GM10847 (cell line): ENCODE measurements around the gene SMAD9.

Experiments used
- POLR2A ChIP-seq: IDR thresholded peaks from 2 replicates; pipeline ENCODE4 v1.6.1; 2011; ENCODE audit not compliant: insufficient read length; ENCODE audit errors: extremely low read depth

Gene SMAD9

DNA sequence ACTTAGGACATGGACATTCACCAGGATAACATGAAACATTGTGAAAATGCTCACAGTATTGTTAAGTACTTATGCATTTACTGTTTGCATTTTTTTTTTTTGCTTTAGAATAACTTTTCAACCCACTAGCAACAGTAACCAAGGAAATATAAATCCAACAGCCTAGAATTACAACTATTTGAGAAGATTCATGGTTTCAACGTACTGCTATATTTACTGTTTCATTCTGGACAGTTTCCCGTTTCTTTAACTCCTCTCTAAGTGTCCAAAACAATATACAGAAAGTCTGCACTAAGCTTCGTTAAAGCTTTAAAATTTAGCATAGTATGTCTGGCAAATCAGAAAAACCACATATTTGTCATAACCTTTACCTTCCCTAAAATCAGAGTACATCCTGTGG, 2.7 kb downstream of the SMAD9 start:
- TF ChIP-seq POLR2A = no peak

DNA sequence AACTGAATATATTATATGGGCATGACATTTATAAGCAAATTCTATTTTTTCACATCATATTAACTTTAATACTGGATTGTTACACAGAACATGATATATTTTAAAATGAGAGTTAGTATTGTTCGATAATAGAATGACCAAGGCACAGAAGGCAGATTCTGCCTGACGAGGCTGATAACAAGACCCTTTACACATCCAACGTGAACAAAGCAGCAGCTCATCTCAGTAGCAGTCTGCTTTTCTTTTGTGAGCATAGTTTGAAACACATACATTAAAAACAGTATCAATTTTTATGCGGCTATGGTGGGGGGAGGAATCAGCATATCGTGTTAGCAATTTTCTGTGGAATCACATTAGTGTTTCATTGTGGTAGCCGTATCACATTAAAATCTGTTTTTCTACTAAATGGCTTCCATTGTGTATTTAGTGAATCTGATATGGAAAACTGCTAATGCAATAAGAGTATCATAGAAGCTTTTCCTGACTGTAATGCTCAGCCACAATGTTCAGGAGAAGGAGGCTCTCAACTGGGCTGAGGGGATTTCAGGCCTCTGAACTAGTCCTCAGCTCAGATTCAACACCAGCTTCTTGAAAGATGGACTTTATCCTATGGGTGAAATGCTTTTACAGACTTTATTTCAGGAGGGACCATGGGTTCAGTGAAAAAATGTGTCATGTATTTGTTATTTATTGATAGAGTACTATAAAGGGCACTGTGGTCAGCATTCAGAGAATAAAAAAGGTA, 4.0 kb downstream of the SMAD9 start:
- TF ChIP-seq POLR2A = no peak

DNA sequence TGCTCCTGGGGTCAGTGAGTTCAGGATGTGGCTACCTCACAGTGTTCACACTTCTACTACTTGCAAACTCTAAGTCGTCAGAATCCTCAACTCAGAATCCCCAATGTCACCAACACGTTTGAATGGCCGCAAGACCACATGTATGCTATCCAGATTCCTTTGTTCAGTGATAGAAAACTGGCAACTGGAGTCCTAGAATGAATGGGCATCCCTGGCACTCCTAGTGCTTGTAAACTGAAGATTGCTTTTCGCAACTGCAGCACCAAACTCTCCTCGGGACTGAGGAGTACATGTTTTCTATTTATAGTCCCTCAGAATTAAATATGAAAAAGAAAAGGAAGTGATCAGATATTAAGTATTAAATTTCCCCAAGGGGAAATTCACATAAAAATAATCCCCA, 4.9 kb downstream of the SMAD9 start:
- TF ChIP-seq POLR2A = no peak

DNA sequence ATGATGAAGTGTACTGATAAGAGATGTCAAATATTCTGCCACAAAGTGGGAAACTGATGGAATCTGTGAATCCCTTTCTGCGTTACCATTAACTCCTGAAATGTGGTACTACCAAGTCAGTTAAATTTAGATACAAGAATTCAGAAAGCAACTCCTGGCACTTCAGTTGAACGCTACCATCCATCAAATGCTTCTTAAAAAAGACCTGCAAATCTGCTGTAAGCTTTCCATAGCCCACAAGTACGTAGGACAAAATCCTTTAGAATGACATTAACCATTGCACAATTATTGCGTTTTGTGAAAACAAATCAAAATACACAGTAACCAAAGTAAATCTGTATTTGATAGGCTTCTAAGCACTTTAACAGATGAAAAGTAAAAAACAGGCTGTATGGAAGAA, 5.4 kb downstream of the SMAD9 start:
- TF ChIP-seq POLR2A = no peak

DNA sequence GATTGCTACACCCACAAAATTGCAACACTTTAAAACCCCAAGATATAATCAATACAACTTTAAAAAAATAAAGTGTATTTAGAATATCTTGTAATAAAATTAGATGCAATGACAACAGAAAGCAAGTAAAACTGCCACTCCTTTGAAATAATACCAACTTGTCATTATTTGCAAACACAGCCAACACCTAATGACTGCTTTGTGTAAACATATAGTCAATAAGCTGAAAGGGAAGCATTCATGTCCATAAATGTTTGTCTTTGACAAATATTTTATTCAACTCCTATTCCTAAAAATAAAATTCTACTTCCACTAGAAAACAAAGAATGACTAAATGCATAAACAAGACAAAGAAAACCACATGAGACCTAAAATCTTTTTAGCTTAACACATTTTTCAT, 6.6 kb downstream of the SMAD9 start:
- TF ChIP-seq POLR2A = no peak

DNA sequence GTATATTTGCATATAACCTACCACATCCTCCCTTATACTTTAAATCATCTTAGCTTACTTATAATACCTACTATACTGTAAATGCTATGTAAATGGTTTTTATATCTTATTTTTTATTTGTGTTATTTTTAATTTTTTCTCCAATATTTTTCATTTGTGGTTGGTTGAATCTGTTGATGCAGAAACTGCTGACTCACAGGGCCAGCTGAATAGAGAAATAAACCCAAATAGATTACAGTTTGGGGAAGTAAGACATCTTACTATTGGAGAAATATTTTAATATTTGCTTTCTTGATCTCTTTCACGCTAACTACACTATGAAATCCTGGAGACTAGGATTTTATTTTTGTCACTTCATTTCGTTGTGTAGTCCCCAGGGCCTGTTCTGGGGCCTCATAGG, 7.1 kb downstream of the SMAD9 start:
- no peak for TF ChIP-seq POLR2A

DNA sequence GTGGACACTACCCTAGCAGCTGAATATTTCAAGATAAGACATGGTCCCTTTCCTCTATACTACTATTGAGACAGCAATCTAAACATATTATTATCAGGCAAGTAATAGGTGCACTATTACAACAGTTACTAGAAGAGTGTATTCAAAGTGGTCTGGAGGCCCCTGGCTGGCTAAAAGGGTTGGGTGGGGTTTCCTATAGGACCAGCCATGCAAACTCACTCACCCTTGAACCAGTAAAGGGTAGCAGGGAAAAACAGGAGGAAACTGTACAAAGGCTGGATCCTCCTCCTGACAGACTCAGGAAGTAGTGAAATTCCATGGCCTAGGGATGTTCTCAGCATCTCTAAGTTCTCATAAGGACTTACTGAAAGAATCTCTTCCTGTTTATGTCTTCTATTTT, 7.7 kb downstream of the SMAD9 start:
- no peak for TF ChIP-seq POLR2A

DNA sequence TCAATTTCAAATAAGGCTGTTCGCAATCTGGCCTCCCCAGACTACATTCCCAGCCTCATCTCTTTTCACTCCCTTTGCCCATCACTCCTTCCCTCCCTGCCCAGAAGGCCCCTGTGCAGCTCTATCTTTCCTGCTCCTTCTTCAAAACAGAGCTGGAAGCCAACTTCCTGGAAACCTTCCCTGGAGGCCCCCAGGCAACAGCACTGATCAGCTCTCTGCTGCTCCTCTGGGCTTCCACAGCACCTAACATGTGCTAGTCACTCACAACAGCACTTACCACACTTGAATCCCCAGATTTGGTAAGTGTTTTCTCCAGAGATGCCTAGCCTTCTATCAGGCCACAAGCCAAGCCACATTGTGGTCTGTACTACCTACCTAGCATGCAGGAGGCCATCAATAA, 9.5 kb downstream of the SMAD9 start:
- no peak for TF ChIP-seq POLR2A

DNA sequence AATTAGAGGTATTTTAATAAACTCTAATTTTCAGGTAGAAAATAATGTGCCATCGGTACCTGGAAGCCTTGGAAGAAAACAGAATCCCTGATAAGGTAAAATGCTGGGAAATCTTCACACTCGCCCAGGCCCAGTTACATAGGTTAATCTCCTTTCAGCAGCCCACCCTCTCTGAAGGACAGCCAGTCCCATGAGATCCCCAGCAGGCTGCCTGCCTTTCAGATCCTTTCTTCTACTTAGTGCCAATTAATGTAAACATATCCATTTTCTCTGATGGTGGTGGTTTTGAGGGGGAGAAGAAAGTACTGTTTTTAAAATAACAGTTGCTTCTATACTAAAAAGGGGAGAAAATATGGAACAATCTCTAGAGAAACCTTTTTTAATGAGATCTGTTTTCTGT, 12.2 kb downstream of the SMAD9 start:
- TF ChIP-seq POLR2A = no peak

DNA sequence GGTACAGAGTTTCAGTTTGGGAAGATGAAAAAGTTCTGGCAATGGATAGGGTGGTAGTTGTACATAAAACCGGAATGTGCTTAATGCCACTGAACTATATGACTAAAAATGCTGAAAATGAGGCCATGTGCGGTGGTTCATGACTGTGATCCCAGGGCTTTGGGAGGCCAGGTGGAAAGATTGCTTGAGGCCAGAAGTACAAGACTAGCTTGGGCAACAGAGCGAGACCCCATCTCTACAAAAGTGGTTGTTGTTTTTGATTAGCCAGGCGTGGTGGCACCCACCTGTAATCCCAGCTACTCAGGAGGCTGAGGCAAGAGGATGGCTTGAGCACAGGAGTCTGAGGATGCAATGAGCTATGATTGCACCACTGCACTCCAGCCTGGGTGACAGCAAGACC, 12.8 kb downstream of the SMAD9 start:
- TF ChIP-seq POLR2A = no peak

DNA sequence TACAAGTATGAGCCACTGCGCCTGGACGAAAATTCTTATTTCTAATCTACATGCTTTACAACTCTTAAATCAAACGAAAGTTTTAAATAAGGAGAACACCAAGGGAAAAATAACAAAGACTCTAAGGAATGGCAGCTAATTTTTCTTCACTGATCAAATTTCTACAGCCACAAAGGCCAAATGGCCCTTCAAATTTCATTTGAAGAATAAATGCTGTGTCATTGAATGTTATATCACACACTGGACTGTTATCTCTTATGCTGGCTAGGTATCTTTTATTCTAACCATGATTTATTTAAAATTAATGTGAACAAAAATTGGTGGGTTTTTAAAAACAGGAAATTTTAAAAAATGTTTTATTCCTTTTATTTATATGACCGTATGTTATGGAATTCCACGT, 14.1 kb downstream of the SMAD9 start:
- no peak for TF ChIP-seq POLR2A

DNA sequence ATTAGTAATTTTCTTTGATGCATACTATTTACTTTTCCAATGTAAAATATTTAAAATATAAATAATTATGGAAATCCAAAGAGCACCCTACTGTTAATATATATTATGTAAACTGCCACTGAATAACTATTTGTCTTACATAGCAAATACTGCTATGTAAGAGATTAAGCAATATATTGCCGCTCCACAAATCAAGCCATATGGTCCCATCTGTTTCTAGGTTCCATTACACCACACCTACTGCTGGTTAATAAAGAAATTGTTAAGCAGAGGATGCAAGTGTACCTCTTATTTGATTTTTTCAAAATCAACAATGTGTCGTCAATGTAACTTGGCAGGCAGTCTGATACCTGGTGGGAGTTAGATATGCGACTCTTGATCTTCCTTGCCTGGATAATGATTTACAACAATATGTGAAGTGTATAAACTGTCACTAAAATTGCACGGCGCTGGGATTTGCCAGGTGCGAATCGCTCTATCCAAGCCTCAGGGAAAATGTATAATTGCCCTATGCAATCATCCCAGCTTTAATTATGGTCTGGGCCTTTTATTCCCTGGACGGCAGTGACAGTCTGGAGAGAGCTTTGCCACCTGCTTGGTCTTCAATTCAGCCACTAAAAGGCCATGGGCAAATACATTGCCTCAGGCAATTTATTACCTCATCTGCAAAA, 16.0 kb downstream of the SMAD9 start:
- no peak for TF ChIP-seq POLR2A

DNA sequence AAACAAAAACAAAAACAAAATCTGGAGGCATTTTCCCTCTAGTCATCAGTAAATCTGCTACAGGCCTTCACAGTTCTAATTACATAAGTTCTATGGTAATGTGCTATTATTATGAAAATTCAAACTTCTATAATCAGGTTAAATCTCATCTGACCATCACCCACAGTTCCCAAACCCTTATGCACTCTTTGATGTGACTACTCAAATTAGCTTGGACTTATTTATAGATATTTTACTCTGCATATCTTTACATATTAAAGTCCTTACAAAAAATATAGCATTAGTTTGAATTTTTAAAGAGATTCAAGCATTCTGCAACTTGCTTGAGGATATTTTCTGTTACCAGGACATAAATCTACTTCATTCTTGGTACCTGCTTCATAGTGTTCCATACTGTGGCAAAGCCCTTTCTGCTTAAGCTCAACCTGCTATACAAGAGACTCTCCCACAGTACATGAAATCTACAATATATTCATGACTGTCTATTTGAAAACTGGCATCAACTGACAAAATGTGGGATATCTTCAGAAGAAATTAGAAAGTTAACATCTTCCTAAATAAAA, 22.9 kb downstream of the SMAD9 start:
- TF ChIP-seq POLR2A = no peak

DNA sequence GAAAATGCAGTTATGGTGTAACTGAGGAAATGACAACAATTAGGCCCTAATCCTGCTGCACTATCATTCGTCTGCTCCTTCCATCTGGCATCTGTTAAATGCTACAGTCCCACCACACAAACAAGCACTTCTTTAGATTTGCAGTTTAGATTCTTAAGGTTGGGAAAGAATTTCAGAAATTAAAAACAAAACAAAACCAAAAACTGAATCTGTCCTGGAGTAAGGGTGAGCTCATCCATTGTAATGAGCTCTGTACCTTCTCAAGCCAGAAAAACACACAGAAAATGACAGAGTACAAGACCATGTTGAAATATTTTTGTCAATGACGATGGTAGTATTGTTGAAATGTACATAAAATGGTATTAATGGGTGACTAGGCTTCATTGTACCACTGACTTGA, 28.3 kb downstream of the SMAD9 start:
- no peak for TF ChIP-seq POLR2A

DNA sequence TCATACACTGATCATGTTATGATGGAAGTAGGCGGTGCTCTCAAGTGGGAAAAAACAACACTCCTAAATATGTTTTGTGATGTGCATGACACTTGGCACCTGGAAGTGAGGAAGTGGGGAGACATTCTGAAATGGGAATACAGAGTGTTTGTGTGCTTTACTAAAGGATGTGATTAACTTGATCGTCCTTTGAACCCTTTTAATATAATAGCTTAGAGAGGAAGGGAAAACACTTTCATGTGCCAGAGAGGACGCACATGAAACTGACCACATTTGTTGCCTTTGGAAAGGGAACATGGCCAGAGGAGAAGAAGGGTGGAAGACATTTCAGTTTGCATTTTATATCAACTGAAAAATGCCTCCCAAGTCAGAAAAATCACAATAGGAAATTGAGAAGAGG, 31.4 kb downstream of the SMAD9 start:
- no peak for TF ChIP-seq POLR2A

DNA sequence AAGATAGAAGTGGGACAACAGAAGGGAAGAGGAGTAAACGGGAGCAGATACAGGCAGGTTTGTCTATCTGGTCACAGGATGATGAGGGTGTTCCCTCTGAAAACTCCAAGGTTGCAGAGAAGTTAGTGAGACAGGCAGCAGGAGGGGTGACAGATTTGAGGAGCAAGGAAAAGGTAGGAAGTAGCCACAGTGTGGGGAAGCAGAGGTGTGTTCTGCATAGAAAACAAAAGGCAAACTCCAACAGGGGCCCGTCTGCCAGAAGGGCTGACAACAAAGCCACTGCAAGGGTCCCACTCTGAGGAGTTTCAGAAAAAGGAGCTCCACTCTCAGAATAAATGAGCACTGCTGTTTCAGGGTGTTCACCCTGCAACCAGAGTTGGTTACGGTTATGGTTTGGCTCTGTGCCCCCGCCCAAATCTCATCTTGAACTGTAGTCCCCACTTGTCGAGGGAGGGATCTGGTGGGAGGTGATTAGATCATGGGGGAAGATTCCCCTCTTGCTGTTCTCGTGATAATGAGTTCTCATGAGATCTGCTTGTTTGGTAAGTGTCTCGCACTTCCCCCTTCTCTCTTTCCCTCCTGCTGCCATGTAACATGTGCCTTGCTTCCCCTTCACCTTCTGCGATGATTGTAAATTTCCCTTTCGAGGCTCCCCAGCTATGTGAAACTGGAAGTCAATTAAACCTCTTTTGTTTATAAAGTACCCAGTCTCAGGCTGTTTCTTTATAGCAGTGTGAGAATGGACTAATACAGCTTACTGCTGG, 32.1 kb downstream of the SMAD9 start:
- no peak for TF ChIP-seq POLR2A
